Measurements from ENCODE around the gene SPIN2A. TPM values are rescaled to one million over a fixed set of nuclear protein-coding genes. Genes with fewer than 3 reads are reported as not detected.
"Not testable (repeated sequence)": the region's sequence is repeated elsewhere in the genome, so short reads cannot be mapped to it uniquely, and the experiment has no call there.

Gene SPIN2A
- 2.9 TPM for total RNA-seq

GRCh38 chrX:57137073-57137472, at the start of gene SPIN2A:
TSS of gene SPIN2A (minus strand) at chrX:57137397. CDS start at chrX:57136597, 800 bp downstream.
- not testable (repeated sequence) for DNase-seq

GRCh38 chrX:57178605-57179004, 41.4 kb upstream of the SPIN2A start:
- DNase-seq = no peak

DNA sequence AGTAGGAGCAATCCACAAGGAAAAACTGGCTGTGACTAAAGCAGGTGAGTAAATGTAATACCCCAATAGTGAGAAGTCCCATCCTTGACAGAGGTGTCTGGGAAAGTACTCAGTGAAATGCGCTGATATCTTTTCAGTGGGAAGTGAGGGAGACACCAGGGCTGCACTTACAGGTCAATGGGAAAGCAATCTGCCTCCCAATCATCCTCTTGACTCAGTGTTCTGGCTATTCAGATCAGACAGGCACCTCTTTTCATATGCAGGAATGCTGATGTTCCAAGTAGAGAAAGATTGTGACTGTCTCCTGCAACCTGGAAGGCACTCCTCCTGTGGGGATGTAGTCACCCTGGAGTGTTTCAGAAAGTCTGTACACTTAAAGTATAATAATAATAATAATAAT, 39.9 kb upstream of the SPIN2A start:
- no peak for DNase-seq

GRCh38 chrX:57172544-57172943, 35.3 kb upstream of the SPIN2A start:
- no peak for DNase-seq

DNA sequence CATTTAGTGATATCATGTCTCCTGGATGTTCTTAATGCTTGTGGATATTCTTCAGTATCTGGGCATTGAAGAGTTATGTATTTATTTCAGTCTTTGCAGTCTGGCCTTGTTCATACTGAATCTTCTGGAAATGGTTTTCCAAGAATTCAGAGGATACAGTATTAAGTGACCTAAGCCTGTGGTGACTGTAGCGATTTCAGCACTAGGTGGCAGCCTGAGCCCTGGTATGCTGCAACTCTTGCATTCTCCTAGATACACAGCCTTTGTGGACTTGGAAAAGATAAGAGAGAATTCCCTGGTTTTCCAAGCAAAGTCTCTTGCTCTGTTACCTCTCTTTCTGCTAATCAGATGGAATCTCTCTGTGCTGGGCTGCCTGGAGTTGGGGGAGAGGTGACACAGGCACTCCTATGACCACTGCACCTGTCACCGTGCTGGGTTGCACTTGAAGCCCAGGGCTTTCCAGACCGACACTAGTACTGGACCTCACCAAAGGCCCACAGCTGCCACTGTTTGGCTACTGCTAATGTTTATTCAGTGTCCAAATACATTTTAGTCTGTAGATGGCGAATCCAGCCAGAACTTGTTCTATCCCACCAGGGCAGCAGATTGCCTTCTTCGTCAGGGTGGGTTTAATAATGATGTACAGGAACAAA, 19.3 kb upstream of the SPIN2A start:
- DNase-seq = peak; percentile 0

DNA sequence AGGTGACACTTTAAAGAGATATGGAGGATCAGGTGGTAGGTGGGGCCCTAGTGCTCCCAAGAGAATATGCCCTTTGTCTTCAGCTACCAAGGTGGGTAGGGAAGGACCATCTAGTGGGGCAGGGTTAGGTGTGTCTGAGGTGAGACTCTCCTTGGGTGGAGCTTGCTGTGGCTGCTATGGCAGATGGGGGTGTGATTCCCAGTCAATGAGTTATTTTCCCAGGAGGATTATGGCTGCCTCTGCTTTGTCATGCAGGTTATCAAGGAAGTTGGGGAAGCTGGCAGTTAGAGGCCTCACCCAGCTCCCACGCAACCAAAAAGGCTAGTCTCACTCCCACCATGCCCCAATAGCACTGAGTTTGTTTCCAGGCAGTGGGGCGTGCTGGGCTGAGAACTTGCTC, 18.0 kb upstream of the SPIN2A start:
- no peak for DNase-seq

- not testable (repeated sequence) for DNase-seq
Observed at GRCh38 chrX:57152222-57152621, 15.0 kb upstream of the SPIN2A start.

- no peak for DNase-seq
Observed at GRCh38 chrX:57138674-57139073, 1.5 kb upstream of the SPIN2A start.

- peak; percentile 64 for DNase-seq
Observed at GRCh38 chrX:57137501-57137900, 304 bp upstream of the SPIN2A start.

DNA sequence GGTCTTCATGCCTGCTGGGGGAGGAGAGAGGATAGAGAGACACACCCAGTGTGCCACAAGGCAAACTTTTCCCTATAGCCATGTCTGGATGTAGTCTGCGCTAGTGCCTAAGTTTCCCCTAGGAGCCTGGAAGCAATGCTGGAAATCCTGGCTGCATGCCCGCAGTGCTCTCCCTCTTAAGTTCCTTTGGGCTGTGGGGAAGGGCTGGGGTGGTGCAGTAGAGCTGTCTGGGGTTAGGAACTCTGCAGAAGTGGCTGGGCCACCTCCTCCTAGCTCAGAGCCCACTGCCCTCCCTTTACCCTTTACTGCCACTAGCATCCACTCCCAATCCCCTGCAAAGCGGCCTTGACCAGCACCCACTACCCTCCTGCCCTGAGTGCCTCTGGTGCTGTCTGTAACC, 608 bp downstream of the SPIN2A start:
- not testable (repeated sequence) for DNase-seq

DNA sequence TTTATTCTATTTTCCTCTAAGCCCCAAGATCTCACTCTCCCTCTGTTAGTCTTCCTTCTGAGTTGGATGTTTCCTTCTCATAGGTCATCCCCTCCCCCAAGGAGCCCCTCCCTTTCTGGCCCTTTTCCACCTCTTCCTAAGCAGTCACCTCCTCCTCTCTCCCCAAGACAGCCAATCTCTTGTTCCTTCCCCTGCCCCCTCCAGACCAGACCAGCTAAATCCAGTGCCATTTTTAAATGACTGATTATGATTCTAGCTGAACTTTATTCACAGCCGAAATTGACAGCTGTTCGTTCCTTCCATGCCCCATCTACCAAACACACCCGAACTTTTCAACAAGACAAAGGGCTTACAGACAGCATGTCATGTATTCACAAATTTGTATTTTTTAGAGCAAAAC, 1.9 kb downstream of the SPIN2A start:
- no peak for DNase-seq

DNA sequence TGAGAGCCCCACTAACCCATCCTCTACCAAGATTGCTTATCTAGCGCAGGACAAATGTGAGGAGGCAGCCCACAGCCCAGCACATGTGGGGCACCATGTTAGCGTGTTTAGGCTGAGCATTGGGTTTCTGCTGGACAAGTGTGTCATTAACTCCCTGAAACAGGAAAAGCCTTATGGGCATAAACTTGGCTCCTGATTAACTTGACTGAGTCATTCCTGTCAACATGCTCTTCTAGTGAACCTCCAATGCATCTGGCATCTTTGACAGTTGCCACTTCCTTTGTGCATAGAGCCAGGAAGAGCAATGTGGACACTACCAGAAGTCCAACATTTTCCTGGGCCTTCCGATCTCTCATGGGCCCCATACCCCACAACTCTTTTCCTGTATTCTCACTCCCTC, 2.5 kb downstream of the SPIN2A start:
- no peak for DNase-seq

DNA sequence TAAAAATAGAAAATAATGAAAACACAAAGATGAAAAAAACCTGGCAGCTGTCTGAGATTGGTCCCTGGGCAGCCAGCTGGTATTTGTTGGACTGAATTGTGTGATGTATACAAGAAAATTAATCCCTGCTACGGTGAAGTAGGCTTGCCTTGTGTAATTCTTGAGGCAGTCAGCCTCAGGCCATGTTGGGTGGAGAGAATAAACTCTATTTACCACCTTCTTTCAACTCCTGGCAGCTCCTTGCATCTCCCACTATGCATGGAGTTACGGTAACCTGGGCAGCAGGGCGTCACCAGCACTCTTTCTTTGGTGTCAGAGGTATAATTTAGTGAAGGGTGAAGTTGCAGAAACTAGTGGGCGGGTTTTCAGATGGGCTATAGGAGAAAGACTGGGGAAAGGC, 3.5 kb downstream of the SPIN2A start:
- no peak for DNase-seq

DNA sequence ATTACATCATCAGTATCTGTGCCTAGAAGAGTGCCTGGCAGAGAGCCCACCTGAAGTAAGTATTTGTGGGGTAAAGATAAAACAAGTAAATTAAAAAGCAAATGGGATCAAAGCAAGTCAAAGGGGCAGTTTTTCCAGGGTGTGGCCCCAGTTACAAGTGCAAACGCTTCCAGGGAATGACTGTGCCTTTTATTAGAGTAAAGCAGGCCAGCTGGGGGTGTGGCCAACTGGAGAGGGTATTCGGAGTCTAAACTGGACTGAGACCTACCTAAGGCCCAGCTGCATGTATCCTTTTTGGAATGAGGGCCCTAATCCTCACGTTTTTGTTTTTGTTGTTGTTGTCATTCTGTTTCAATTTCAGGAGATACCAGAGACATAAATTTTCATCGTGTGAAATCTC, 3.9 kb downstream of the SPIN2A start:
- DNase-seq = not testable (repeated sequence)

DNA sequence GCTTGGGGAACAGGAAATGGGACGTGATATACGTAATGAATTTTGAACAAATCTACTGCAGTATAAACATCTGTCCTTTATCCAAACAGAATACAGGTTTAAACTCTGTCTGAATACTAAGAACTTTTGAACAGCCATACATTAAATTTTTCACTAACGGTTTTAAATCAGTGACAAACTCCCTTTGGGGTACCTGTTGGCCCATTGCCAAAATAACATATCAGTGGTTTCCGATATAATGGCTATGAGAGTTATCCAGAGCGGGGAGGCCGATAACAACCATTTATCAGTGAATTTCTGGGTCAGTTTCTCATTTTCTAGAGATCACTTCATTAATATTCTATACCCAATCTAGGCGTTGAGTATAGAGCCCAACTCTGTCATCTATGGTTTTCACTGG, 5.2 kb downstream of the SPIN2A start:
- DNase-seq = no peak

DNA sequence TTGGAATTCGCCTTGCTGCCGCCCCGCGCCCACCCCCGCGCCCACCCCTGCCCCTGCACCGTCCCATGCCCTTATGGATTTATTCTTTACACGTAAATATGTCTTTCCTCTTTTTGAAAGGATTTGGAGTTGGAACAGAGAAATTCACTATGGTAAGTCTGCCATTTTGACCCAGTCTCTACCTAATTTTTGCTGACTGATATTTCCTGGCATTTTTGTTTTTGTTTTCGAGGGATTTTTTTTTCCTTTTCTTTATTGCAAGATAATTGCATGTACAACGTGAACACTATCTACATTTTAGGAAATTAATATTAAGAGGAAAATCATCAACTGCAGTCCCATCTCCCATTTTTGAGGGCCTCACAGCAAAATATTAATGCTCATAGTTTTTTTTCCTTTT, 15.4 kb downstream of the SPIN2A start:
- no peak for DNase-seq

DNA sequence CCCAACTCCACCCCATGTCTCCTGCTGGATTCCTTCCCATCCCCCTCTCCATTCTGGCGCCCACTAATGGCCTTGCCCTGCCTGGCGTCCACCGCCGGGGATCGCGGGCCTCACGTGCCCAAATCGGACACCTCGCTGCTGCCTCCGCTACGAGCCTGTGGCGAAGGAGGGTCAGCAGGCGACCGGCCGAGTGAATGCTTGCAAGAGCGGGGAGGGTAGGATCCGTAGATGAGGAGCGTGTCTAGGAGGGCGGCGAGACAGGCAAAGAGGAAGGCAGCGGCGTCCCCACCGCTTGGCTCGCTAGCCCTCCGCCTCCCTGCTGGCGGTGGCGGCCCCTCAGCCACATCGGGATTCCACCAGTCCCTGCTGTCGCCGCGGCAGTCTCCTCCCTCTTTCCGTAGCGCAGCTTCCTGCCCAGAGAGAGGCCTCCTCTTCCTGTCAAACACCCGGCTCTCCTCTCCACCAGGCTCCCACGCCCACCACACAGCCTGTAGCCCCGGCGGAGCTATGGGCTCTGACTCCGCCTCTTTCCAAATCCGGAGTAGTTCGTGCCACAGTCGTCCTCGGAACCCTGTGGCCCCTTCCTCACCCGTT, 15.9 kb downstream of the SPIN2A start, which contains the start of gene SPIN2B:
Gene SPIN2B, minus strand, starts transcription at position 387 of the 594 bp plus-strand sequence.
- peak; percentile 73 for DNase-seq

DNA sequence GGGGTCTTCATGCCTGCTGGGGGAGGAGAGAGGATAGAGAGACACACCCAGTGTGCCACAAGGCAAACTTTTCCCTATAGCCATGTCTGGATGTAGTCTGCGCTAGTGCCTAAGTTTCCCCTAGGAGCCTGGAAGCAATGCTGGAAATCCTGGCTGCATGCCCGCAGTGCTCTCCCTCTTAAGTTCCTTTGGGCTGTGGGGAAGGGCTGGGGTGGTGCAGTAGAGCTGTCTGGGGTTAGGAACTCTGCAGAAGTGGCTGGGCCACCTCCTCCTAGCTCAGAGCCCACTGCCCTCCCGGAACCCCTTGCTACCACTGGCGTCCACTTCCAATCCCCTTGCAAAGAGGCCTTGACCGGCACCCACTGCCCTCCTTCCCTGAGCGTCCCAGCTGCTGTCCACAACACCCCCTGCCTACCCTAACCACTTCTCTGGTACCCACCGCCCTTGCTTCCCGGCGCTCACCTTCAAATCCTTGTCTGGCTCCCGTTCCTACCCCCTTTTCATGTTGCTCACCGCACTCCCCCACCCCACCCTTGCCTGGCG, 16.5 kb downstream of the SPIN2A start:
- DNase-seq = not testable (repeated sequence)

DNA sequence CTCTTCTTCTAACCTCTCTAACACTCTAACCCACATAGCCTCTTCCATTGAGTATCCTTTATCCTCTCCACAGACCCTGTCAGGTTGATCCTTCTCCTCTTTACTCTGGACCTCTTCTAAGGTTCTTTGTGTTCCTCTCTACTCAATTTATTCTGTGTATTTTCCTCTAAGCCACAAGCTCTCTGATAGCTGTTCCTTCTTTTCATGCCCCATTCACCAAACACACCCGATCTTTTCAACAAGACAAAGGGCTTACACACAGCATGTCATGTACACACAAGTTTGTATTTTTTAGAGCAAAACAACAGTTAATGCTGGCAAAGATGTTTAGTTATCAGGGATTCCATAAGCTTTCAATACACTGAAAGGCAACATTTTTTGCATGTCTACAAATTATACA, 17.8 kb downstream of the SPIN2A start:
- no peak for DNase-seq

GRCh38 chrX:57117566-57117965, 19.6 kb downstream of the SPIN2A start:
- not testable (repeated sequence) for DNase-seq

- DNase-seq = no peak
Observed at GRCh38 chrX:57104921-57105398, 32.2 kb downstream of the SPIN2A start.

- no peak for DNase-seq
Observed at GRCh38 chrX:57104406-57104805, 32.8 kb downstream of the SPIN2A start.

- DNase-seq = no peak
Observed at GRCh38 chrX:57103489-57103888, 33.7 kb downstream of the SPIN2A start.

DNA sequence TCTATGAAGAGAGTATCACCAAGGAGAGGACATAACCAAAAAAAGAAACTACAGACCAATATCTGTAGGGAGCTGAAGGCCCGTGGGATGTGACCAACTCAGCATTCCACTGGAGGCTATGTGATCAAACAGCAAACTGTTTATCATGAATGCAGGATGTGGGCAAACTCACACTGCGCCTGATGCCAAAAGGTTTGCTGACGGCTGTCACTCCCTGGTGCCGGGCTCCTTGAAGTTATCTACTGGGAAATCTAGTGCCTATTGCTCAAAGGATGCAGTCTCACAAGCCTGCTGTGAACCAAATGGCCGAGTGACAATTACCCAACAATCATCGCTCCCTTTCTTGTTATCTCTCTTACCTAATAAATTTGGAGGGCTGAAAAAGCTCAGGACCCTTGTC, 34.3 kb downstream of the SPIN2A start:
- DNase-seq = not testable (repeated sequence)
